Colonic mucosa (tissue), 4 donors: ENCODE data around the gene ANGPTL7. TPM values are rescaled to one million over a fixed set of nuclear protein-coding genes. Genes with fewer than 3 reads are reported as not detected.

Experiments used
- DNase-seq: peaks from one replicate; pipeline ENCODE4 v3.0.0-alpha.2; 2020
- H3K27ac ChIP-seq: fragments of 200-600 bp; one replicate; pipeline ENCODE4 v1.8.0; 2021
- H3K27me3 ChIP-seq: fragments of 200-600 bp; one replicate; pipeline ENCODE4 v1.8.0; 2021
- H3K36me3 ChIP-seq: fragments of 200-600 bp; one replicate; pipeline ENCODE4 v1.8.0; 2021
- H3K4me1 ChIP-seq: fragments of 200-600 bp; one replicate; pipeline ENCODE4 v1.8.0; 2021; ENCODE audit warnings: mild to moderate bottlenecking
- H3K4me3 ChIP-seq: fragments of 200-600 bp; one replicate; pipeline ENCODE4 v1.8.0; 2021
- H3K9ac ChIP-seq, 2 donors: one replicate each; pipeline ENCODE4 v1.7.0; 2013; ENCODE audit warnings: control low read depth in 2 of 2, low read depth in 2 of 2, low read length in 2 of 2
- H3K9me3 ChIP-seq: fragments of 200-600 bp; one replicate; pipeline ENCODE4 v1.8.0; 2021
- CTCF ChIP-seq: fragments of 200-600 bp; IDR thresholded peaks from one replicate; pipeline ENCODE4 v1.8.0; 2022; ENCODE audit warnings: antibody characterized with exemption, mild to moderate bottlenecking
- intact Hi-C: fragments of 100-400 bp; cut with DNase I; formaldehyde crosslinking; loops from one replicate; pipeline ENCODE4 v1.14.1; 2022
- total RNA-seq, 2 donors: library from RNA; stranded (reverse); fragmentation: NEBNext Ultra II Directional in 1 of 2; extraction: Animal tissue kit (Norgen Biotek cat#: 25700) in 1 of 2; gene quantifications; one replicate each; pipeline ENCODE4 v1.2.1, GENCODE V29; 2021
- donor health status: healthy.
- donor health status: DM: no; HTN: no; CAD: no.
- donor health status: DM: no; HTN: no; CAD: no.

Gene ANGPTL7
- total RNA-seq, 2 donors from 2014 or later = 1.0 TPM; not detected in 1

- no peak overlapping the region for H3K9ac ChIP-seq
- DNase-seq = no peak
- H3K36me3 ChIP-seq = no peaks in the 10 kb centered on the region
- H3K27ac ChIP-seq = no peak overlapping the region
- no peaks in the 10 kb centered on the region for H3K27me3 ChIP-seq
- H3K4me1 ChIP-seq = no peaks in the 10 kb centered on the region
- no peak overlapping the region for H3K4me3 ChIP-seq
- no peaks in the 10 kb centered on the region for H3K9me3 ChIP-seq
- TF ChIP-seq CTCF = no peak
- intact Hi-C loops = no loop called here
Measured at GRCh38 chr1:11170102-11170501, 19.1 kb upstream of the ANGPTL7 start.

- no peaks in the 10 kb centered on the region for H3K27me3 ChIP-seq
- H3K4me1 ChIP-seq = no peaks in the 10 kb centered on the region
- DNase-seq = no peak
- intact Hi-C loops = no loop called here
- no peak overlapping the region for H3K9ac ChIP-seq
- no peak overlapping the region for H3K27ac ChIP-seq
- H3K36me3 ChIP-seq = no peaks in the 10 kb centered on the region
- no peak overlapping the region for H3K4me3 ChIP-seq
- TF ChIP-seq CTCF = no peak
- no peaks in the 10 kb centered on the region for H3K9me3 ChIP-seq
Measured at GRCh38 chr1:11174261-11174942, 14.8 kb upstream of the ANGPTL7 start.

- DNase-seq = no peak
- intact Hi-C loops = no loop called here
- no peak overlapping the region for H3K27ac ChIP-seq
- no peak for TF ChIP-seq CTCF
- no peaks in the 10 kb centered on the region for H3K36me3 ChIP-seq
- H3K4me3 ChIP-seq = no peak overlapping the region
- no peaks in the 10 kb centered on the region for H3K27me3 ChIP-seq
- no peak overlapping the region for H3K9ac ChIP-seq
- no peaks in the 10 kb centered on the region for H3K4me1 ChIP-seq
- H3K9me3 ChIP-seq = no peaks in the 10 kb centered on the region
Measured at GRCh38 chr1:11175461-11175860, 13.7 kb upstream of the ANGPTL7 start.

DNA sequence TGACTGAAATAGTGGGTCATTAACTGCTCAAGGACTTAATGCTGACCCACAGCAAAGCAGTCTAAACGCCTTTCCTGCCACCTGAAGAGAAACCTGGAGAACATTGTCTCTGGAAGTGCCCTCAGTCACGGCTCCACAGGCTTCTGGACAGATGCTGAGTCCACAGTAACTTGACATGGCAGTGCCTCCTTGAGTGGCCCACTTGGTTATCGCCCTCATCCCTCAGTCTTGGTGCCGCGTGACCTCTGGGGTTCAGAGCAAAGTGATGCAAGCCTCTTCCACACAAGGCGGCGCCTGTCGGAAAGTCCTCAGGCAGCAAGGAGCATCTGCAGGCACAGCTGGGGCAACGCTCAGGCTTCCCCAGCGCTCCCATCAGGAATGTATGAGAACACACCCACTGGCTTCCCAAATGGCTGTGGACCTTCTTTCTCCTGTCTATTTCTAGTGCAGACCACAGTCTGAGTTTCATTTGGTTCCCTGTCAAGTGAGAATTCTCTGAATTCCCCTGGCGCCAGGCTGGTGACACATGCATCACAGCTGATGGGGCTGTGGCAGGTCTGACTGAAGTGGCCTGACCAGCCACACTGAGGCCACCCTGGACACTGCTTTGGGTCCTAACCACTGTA, 13.0 kb upstream of the ANGPTL7 start:
- Histone ChIP-seq H3K36me3 (no peaks in the 10 kb centered on the region), H3K27ac (no peak overlapping the region), H3K9me3 (no peaks in the 10 kb centered on the region), H3K9ac (no peak overlapping the region), H3K4me3 (no peak overlapping the region), H3K27me3 (no peaks in the 10 kb centered on the region), H3K4me1 (no peaks in the 10 kb centered on the region)
- intact Hi-C loops = no loop called here
- TF ChIP-seq CTCF = no peak
- DNase-seq = no peak

GRCh38 chr1:11178021-11179015, 10.8 kb upstream of the ANGPTL7 start:
- intact Hi-C loops = no loop called here
- Histone ChIP-seq H3K9ac (no peak overlapping the region), H3K27ac (no peak overlapping the region), H3K36me3 (no peaks in the 10 kb centered on the region), H3K9me3 (no peaks in the 10 kb centered on the region), H3K4me3 (no peak overlapping the region), H3K4me1 (no peaks in the 10 kb centered on the region), H3K27me3 (no peaks in the 10 kb centered on the region)
- no peak for DNase-seq
- no peak for TF ChIP-seq CTCF
